ENCODE results near the gene ISOC2.

- TF ChIP-seq POLR2A (IDR thresholded peaks at IDR 0.05) = no peak
- TF ChIP-seq CTCF (IDR thresholded peaks at IDR 0.05) = no peak
- no peak for TF ChIP-seq POLR2AphosphoS5 (IDR thresholded peaks at IDR 0.05)
These were observed 28.1 kb downstream of the ISOC2 start for GRCh38 chr19:55433292-55433691.
